ENCODE data around the gene TBC1D16. TPM values are rescaled to one million over a fixed set of nuclear protein-coding genes. Genes with fewer than 3 reads are reported as not detected.
"Not testable (repeated sequence)": the region's sequence is repeated elsewhere in the genome, so short reads cannot be mapped to it uniquely, and the experiment has no call there.

The TBC1D16 gene
- total and polyA plus RNA-seq, 2 experiments from 2014 or later: 13.0 to 30.3 TPM

DNA sequence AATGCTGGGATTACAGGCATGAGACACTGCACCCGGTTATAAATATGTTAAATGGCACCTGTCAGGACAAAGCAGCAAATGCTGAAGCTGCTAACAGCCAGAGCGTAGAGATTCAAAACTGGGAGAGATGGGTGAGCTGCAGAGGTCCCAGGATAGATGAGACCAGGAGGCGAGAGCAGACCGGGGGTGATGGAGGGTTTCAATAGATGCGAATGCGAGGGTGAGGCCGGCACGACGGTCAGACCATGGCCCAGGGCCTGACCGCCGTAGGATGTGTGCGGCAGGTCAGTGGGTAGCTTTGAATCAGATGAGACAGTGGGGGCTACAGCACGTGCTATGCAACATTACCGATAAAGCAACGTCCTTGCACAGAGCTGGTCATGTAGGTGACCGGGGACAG is 15.0 kb upstream of the TBC1D16 start:
- H3K4me3 ChIP-seq: no peak overlapping the region
- TF ChIP-seq, protein P1, sequence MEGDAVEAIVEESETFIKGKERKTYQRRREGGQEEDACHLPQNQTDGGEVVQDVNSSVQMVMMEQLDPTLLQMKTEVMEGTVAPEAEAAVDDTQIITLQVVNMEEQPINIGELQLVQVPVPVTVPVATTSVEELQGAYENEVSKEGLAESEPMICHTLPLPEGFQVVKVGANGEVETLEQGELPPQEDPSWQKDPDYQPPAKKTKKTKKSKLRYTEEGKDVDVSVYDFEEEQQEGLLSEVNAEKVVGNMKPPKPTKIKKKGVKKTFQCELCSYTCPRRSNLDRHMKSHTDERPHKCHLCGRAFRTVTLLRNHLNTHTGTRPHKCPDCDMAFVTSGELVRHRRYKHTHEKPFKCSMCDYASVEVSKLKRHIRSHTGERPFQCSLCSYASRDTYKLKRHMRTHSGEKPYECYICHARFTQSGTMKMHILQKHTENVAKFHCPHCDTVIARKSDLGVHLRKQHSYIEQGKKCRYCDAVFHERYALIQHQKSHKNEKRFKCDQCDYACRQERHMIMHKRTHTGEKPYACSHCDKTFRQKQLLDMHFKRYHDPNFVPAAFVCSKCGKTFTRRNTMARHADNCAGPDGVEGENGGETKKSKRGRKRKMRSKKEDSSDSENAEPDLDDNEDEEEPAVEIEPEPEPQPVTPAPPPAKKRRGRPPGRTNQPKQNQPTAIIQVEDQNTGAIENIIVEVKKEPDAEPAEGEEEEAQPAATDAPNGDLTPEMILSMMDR (IDR thresholded peaks at IDR 0.05; ENCODE audit: low read depth, low read length): no peak
- peaks cover 4% of the 10 kb centered on the region for H3K36me3 ChIP-seq
- H3K9me3 ChIP-seq (ENCODE audit: low read depth): no peaks in the 10 kb centered on the region
- no peaks in the 10 kb centered on the region for H3K4me1 ChIP-seq (ENCODE audit: low read depth)
- H3K27ac ChIP-seq: no peak overlapping the region
- H3K27me3 ChIP-seq: no peaks in the 10 kb centered on the region
- DNase-seq (ENCODE audit: low read depth in 1 of 2, low spot score in 1 of 2): no peak

DNA sequence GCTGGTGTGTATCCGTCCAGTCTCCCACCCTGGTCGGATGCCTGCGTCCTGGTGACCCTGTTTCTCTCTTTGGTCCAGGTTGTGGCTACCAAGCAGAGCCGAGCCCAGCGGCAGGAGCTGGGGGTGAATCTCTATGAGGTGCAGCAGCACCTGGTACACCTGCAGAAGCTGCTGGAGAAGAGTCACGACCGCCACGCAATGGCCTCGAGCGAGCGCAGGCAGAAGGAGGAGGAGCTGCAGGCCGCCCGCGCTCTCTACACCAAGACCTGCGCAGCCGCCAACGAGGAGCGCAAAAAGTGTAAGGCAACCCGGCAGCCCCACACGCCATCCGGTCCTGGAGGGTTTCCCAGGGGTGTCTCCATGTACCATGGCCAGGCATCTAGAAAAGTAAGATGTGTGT is 14.3 kb upstream of the TBC1D16 start:
- peaks cover 4% of the 10 kb centered on the region for H3K36me3 ChIP-seq
- TF ChIP-seq, protein P1 (IDR thresholded peaks at IDR 0.05; ENCODE audit: low read depth, low read length): no peak
- H3K9me3 ChIP-seq (ENCODE audit: low read depth): no peaks in the 10 kb centered on the region
- H3K27ac ChIP-seq: no peak overlapping the region
- H3K4me1 ChIP-seq (ENCODE audit: low read depth): no peaks in the 10 kb centered on the region
- H3K4me3 ChIP-seq: no peak overlapping the region
- DNase-seq (ENCODE audit: low read depth in 1 of 2, low spot score in 1 of 2): no peak
- no peaks in the 10 kb centered on the region for H3K27me3 ChIP-seq

DNA sequence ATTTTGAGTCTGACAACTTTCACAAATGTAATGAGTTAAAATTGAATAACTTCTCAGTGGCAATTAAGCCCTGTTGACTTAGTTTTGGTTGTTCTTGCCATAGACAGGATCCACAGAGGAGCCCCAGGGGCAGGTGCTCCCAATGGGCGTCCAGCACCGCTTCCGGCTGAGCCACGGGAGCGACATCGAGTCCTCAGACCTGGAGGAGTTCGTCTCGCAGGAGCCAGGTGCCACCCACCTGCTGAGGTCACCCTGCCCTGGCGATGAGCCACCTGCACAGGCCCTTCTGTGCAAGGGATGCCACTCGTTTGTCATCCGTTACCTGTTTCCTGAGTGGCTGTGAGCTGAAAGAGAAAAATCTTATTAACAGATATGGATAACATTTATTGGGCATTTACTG is 11.5 kb upstream of the TBC1D16 start:
- Histone ChIP-seq H3K4me3 (no peak overlapping the region), H3K4me1 (ENCODE audit: low read depth) (no peaks in the 10 kb centered on the region), H3K27ac (no peak overlapping the region), H3K36me3 (peaks cover 4% of the 10 kb centered on the region), H3K27me3 (no peaks in the 10 kb centered on the region), H3K9me3 (ENCODE audit: low read depth) (no peaks in the 10 kb centered on the region)
- DNase-seq (ENCODE audit: low read depth in 1 of 2, low spot score in 1 of 2): no peak
- TF ChIP-seq, protein P1 (IDR thresholded peaks at IDR 0.05; ENCODE audit: low read depth, low read length): no peak

DNA sequence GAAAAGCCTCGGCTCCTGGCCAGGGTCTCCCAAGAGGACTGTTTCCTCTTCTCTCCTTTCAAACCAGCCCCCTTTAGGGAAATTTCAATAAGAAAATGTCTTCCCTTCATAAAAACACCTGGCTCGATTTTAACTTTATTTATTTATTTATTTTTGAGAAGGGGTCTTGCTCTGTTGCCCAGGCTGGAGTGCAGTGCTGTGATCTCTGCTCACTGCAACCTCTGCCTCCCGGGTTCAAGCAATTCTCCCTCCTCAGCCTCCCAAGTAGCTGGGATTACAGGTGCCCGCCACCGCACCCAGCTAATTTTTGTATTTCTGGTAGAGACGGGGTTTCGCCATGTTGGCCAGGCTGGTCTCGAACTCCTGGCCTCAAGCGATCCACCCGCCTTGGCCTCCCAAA is 11.0 kb upstream of the TBC1D16 start:
- not testable (repeated sequence) for H3K36me3 ChIP-seq; H3K27ac ChIP-seq; DNase-seq (ENCODE audit: low read depth in 1 of 2, low spot score in 1 of 2); H3K9me3 ChIP-seq (ENCODE audit: low read depth); H3K27me3 ChIP-seq; H3K4me3 ChIP-seq; H3K4me1 ChIP-seq (ENCODE audit: low read depth)

DNA sequence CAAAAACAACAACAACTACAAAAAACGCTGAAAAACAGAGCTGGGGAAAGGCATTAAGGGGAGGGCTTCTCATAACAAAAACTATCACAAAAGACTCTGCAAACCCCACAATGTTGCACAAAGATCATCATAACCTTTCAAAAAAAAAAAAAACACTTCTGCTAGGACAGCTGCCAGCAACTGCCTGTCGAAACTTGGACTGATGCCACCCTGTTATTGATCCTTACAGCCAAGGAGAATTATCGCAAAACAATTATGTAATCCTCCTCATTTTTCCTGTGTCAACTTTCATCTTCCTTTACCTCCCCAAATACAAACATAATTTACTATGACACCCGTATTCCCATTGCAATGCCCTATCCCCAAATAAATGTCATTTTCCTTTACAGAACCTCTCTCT is 10.0 kb upstream of the TBC1D16 start:
- Histone ChIP-seq H3K4me3 (no peak overlapping the region), H3K36me3 (peaks cover 8% of the 10 kb centered on the region), H3K27ac (no peak overlapping the region), H3K27me3 (no peaks in the 10 kb centered on the region), H3K9me3 (ENCODE audit: low read depth) (no peaks in the 10 kb centered on the region), H3K4me1 (ENCODE audit: low read depth) (no peaks in the 10 kb centered on the region)
- TF ChIP-seq, protein P1 (IDR thresholded peaks at IDR 0.05; ENCODE audit: low read depth, low read length): no peak
- DNase-seq (ENCODE audit: low read depth in 1 of 2, low spot score in 1 of 2): no peak

DNA sequence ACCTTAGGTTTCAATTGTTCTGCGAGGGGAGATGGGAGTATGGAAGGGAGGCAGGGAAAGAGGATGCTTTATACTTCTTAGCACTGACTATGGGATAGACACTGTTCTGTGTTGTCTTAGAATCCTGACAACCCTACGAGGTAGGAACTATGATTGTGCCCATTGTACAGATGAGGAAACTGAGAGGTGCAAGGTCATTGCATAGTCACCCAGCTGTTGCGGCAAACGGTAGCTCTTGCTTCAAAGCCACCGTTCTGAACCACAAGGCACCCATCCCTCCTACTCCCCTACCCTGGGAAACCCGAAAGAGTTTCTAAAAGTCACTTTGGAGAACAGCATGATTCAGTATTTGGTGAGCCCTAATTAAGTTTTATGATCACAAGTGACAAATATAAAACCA is 8.3 kb upstream of the TBC1D16 start:
- no peak overlapping the region for H3K27ac ChIP-seq
- TF ChIP-seq, protein P1 (IDR thresholded peaks at IDR 0.05; ENCODE audit: low read depth, low read length): no peak
- no peaks in the 10 kb centered on the region for H3K9me3 ChIP-seq (ENCODE audit: low read depth)
- no peaks in the 10 kb centered on the region for H3K4me1 ChIP-seq (ENCODE audit: low read depth)
- H3K4me3 ChIP-seq: no peak overlapping the region
- no peaks in the 10 kb centered on the region for H3K27me3 ChIP-seq
- DNase-seq (ENCODE audit: low read depth in 1 of 2, low spot score in 1 of 2): no peak
- H3K36me3 ChIP-seq: peaks cover 4% of the 10 kb centered on the region

Measured in cardiac muscle cell (in vitro differentiated cells and primary cell).